ENCODE data around the gene MAD1L1. TPM values are rescaled to one million over a fixed set of nuclear protein-coding genes. Genes with fewer than 3 reads are reported as not detected.
A peak's percentile ranks its signal among the peaks of the same experiment; 100 is the strongest.

MAD1L1 gene
- polyA plus RNA-seq, 4 donors, result 12.3 to 21.7 (median 18.1) TPM

DNA sequence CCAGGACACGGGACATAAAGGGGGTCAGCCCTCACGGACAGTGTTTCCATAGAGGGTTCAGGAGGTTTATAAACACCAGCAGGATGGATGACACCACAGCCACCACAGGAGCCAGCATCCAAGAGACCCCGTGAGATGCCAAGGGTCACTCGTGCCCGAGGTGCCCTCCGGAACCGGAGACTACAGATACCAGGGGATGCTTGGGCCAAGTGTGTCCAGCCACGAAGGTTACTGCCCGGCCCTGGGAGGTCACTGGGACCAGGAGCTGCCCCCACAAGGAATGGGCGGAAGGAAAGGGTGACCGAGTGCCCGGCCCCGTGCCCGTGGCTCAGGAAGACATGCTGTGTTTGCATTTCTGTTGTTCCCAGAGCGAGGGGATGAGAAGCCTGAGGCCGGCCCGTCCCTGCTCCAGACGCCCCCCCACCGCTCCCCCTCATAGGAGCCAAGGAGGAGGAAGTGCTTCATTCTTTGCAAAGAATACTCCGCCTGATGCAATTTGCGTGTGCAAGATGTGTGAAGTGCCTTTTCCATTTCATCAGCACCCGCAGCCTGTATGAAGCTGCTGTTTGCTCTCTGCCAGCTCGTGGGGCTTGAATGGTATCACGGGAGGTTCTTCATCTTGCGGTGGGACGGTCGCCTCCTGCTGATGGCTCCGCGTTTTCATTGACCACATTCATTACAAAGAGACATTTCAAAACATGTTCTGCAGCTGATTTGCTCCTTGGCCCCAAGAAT lies 386.2 kb downstream of the MAD1L1 start:
- 93% methylated on average over 29 of the region's 29 CpGs for WGBS, 3 donors

DNA sequence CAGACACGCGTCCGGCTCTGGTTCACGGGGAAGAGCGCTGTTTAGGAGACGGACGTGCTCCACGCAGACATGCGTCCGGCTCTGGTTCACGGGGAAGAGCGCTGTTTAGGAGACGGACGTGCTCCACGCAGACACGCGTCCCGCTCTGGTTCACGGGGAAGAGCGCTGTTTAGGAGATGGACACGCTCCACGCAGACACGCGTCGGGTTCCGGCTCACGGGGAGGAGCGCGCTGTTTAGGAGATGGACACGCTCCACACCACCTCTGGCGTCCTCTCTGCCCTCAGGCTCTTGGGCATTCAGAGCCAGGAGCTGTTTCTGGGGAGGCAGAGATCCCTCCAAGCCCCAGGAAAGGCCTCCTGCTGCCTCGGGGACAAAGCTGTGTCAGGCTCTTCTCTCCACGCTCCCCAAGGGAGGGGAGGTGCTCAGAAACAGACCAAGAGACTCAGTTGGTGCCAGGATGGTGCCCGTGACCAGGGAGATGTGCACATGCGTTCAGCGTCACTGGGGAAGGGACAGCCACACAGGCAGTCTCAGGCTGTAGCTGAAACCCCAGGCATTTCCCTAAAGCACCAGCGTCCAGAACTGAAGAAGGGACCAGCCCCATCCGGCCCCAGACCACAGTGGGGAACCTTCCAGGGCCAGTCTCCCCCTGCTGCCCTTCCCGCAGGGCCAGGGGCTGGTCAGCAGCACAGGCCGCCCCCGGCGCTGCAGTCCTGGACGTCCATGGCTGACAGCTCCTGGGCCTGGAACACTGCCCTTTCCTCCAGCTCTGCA lies 387.0 kb downstream of the MAD1L1 start:
- no peak overlapping the region for H3K4me3 ChIP-seq (ENCODE audit: low read depth in 1 of 3, low read length in 3 of 3)
- H3K27me3 ChIP-seq (ENCODE audit: control insufficient read depth in 3 of 3, insufficient read depth in 3 of 3, low read length in 3 of 3), result no peaks in the 10 kb centered on the region
- WGBS, 3 donors, result 94 to 95% (median 94%) methylated on average over 31 to 43 of the region's 43 CpGs
- peaks cover 0 to 20% (median 0%) of the 10 kb centered on the region in 3 donors for H3K36me3 ChIP-seq (ENCODE audit: control insufficient read depth in 3 of 3, insufficient read depth in 2 of 3, low read depth in 1 of 3, low read length in 3 of 3)
- no peak for DNase-seq
- no peaks in the 10 kb centered on the region for H3K9me3 ChIP-seq (ENCODE audit: control insufficient read depth in 2 of 2, insufficient read depth in 1 of 2, low read depth in 1 of 2, low read length in 1 of 2)
- no peak overlapping the region for H3K27ac ChIP-seq (ENCODE audit: low read depth in 1 of 3, low read length in 2 of 3)
- FAIRE-seq, result no peak
- H3K4me1 ChIP-seq (ENCODE audit: control insufficient read depth in 3 of 3, insufficient read depth in 2 of 3, low read depth in 1 of 3, low read length in 2 of 3), result peaks cover 0 to 16% (median 0%) of the 10 kb centered on the region in 3 donors

More for the DNA sequence above, 386.2 kb downstream of the MAD1L1 start:
- Histone ChIP-seq H3K27ac (ENCODE audit: low read depth in 1 of 3, low read length in 2 of 3) (no peak overlapping the region), H3K27me3 (ENCODE audit: control insufficient read depth in 3 of 3, insufficient read depth in 3 of 3, low read length in 3 of 3) (no peaks in the 10 kb centered on the region), H3K4me1 (ENCODE audit: control insufficient read depth in 3 of 3, insufficient read depth in 2 of 3, low read depth in 1 of 3, low read length in 2 of 3) (peaks cover 0 to 15% (median 0%) of the 10 kb centered on the region in 3 donors), H3K36me3 (ENCODE audit: control insufficient read depth in 3 of 3, insufficient read depth in 2 of 3, low read depth in 1 of 3, low read length in 3 of 3) (peaks cover 0 to 20% (median 0%) of the 10 kb centered on the region in 3 donors), H3K4me3 (ENCODE audit: low read depth in 1 of 3, low read length in 3 of 3) (no peak overlapping the region), H3K9me3 (ENCODE audit: control insufficient read depth in 2 of 2, insufficient read depth in 1 of 2, low read depth in 1 of 2, low read length in 1 of 2) (no peaks in the 10 kb centered on the region)
- no peak for DNase-seq
- no peak for FAIRE-seq

DNA sequence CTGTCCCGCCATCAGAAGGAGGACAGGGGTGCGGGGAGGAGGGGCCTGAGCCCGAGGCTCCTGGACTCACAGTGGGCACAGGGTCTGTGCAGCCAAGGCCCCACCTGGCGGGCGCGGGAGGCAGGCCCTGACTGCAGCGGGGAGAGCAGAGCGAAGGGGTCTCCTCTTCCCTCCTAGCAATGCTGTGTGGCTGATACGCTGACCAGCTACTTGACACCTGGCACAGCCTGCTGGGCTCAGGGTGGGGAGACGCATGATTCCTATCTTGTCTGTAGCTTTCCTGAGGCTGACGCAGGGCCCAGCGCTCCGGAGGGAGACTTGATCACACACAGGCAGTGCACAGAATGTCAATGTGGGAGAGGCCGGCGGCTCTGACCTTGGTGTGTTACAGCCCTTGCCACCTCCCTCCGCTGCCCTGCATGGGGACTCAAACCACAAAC lies 387.8 kb downstream of the MAD1L1 start:
- WGBS, 3 donors, result 91 to 94% (median 93%) methylated on average over 15 to 16 of the region's 16 CpGs
- Histone ChIP-seq H3K27ac (ENCODE audit: low read depth in 1 of 3, low read length in 2 of 3) (no peak overlapping the region), H3K9me3 (ENCODE audit: control insufficient read depth in 2 of 2, insufficient read depth in 1 of 2, low read depth in 1 of 2, low read length in 1 of 2) (no peaks in the 10 kb centered on the region), H3K4me1 (ENCODE audit: control insufficient read depth in 3 of 3, insufficient read depth in 2 of 3, low read depth in 1 of 3, low read length in 2 of 3) (peaks cover 0 to 16% (median 0%) of the 10 kb centered on the region in 3 donors), H3K36me3 (ENCODE audit: control insufficient read depth in 3 of 3, insufficient read depth in 2 of 3, low read depth in 1 of 3, low read length in 3 of 3) (peaks cover 0 to 20% (median 0%) of the 10 kb centered on the region in 3 donors), H3K27me3 (ENCODE audit: control insufficient read depth in 3 of 3, insufficient read depth in 3 of 3, low read length in 3 of 3) (no peaks in the 10 kb centered on the region), H3K4me3 (ENCODE audit: low read depth in 1 of 3, low read length in 3 of 3) (no peak overlapping the region)
- DNase-seq (no peak), FAIRE-seq (no peak)

DNA sequence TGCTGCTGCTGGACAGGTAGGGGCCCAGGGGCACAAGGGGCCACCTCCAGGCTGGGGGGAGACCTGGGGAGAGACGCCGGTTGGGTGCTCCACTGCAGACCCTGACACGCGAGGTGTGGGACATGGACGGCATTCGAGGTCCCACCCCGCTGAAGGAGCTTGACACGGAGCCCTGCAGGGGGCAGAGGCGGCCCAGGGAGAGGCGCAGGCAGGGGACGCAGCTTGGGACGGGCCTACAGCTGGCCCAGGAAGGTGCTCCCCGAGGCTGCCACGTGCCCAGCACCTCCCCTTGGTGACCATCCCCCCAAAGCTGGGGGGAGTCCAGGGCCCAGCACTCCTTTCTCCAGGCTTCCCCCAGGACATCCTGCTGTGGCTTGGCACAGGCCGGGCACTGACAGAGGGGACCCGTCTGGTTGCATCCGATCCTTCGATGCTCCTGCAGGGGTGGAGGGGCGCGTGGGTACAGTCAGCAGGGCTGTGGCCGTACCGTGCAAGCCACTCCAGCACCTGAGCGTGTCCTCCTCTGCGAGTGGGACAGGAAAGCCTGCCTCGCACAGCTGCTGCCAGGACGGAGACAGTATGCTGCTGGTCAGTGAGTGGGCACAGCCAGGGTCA lies 388.3 kb downstream of the MAD1L1 start:
- Histone ChIP-seq H3K4me1 (ENCODE audit: control insufficient read depth in 3 of 3, insufficient read depth in 2 of 3, low read depth in 1 of 3, low read length in 2 of 3) (peaks cover 0 to 16% (median 0%) of the 10 kb centered on the region in 3 donors), H3K4me3 (ENCODE audit: low read depth in 1 of 3, low read length in 3 of 3) (no peak overlapping the region), H3K36me3 (ENCODE audit: control insufficient read depth in 3 of 3, insufficient read depth in 2 of 3, low read depth in 1 of 3, low read length in 3 of 3) (peaks cover 0 to 20% (median 0%) of the 10 kb centered on the region in 3 donors), H3K27me3 (ENCODE audit: control insufficient read depth in 3 of 3, insufficient read depth in 3 of 3, low read length in 3 of 3) (no peaks in the 10 kb centered on the region), H3K9me3 (ENCODE audit: control insufficient read depth in 2 of 2, insufficient read depth in 1 of 2, low read depth in 1 of 2, low read length in 1 of 2) (no peaks in the 10 kb centered on the region), H3K27ac (ENCODE audit: low read depth in 1 of 3, low read length in 2 of 3) (no peak overlapping the region)
- FAIRE-seq (no peak), DNase-seq (no peak)
- WGBS, 3 donors, result 88 to 93% (median 93%) methylated on average over 21 to 26 of the region's 26 CpGs

DNA sequence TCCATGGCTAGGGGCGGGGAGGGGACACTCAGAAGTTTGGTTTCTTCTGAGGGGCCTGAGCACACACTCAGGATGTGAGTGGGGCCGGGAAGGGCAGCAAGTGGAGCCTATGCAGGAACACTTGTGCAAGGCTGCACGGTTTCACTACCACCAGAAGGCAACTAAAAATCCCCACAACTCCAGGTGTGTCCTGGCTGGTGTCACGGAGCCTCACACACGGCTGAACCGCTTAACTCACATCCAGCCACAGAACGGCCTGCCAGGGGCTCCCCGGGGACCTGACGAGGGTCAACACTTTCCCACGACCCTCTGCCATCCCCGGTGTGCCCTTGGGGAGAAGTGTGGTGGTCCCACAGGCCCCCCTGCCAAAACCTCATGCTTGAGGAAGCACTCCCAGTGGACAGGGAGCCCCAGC lies 388.8 kb downstream of the MAD1L1 start:
- Histone ChIP-seq H3K27ac (ENCODE audit: low read depth in 1 of 3, low read length in 2 of 3) (no peak overlapping the region), H3K9me3 (ENCODE audit: control insufficient read depth in 2 of 2, insufficient read depth in 1 of 2, low read depth in 1 of 2, low read length in 1 of 2) (no peaks in the 10 kb centered on the region), H3K4me3 (ENCODE audit: low read depth in 1 of 3, low read length in 3 of 3) (no peak overlapping the region), H3K27me3 (ENCODE audit: control insufficient read depth in 3 of 3, insufficient read depth in 3 of 3, low read length in 3 of 3) (no peaks in the 10 kb centered on the region), H3K4me1 (ENCODE audit: control insufficient read depth in 3 of 3, insufficient read depth in 2 of 3, low read depth in 1 of 3, low read length in 2 of 3) (peaks cover 0 to 16% (median 0%) of the 10 kb centered on the region in 3 donors), H3K36me3 (ENCODE audit: control insufficient read depth in 3 of 3, insufficient read depth in 2 of 3, low read depth in 1 of 3, low read length in 3 of 3) (peaks cover 0 to 20% (median 0%) of the 10 kb centered on the region in 3 donors)
- DNase-seq (no peak), FAIRE-seq (no peak)
- 76 to 81% (median 78%) methylated on average over 10 to 11 of the region's 11 CpGs for WGBS, 3 donors

DNA sequence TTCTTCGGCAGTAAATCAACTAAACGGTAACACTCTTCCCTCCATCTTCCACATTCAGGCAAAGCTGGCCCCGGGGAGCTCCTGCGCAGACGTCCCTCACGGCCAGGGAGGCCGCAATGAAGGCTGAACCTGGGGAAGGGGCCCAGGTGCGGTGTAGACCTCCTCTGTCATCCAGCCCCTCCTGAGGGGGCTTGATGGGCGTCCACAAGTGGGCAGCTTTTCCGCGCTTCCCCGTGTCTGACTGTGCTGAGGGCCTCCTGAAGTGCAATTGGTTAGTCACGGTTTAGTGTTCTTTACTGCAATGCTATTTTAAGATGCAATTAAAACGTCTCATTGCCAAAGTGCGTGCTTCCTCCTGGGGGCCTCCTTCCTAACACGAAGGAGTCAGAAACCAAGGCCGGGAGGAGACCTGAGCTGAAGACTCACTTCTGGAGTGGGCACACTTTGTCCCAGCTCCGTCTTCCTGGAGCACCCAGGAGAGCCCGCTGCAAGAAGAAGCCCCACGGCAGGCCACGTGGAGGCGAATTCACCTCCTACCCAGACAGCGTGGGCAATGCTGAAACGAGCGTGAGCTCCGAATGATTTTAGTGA lies 389.4 kb downstream of the MAD1L1 start:
- H3K27me3 ChIP-seq (ENCODE audit: control insufficient read depth in 3 of 3, insufficient read depth in 3 of 3, low read length in 3 of 3), result no peaks in the 10 kb centered on the region
- no peak overlapping the region for H3K4me3 ChIP-seq (ENCODE audit: low read depth in 1 of 3, low read length in 3 of 3)
- WGBS, 3 donors, result 84 to 94% (median 92%) methylated on average over 26 of the region's 26 CpGs
- peaks cover 0 to 20% (median 0%) of the 10 kb centered on the region in 3 donors for H3K36me3 ChIP-seq (ENCODE audit: control insufficient read depth in 3 of 3, insufficient read depth in 2 of 3, low read depth in 1 of 3, low read length in 3 of 3)
- H3K27ac ChIP-seq (ENCODE audit: low read depth in 1 of 3, low read length in 2 of 3), result no peak overlapping the region
- no peaks in the 10 kb centered on the region for H3K9me3 ChIP-seq (ENCODE audit: control insufficient read depth in 2 of 2, insufficient read depth in 1 of 2, low read depth in 1 of 2, low read length in 1 of 2)
- no peak for FAIRE-seq
- H3K4me1 ChIP-seq (ENCODE audit: control insufficient read depth in 3 of 3, insufficient read depth in 2 of 3, low read depth in 1 of 3, low read length in 2 of 3), result peaks cover 0 to 16% (median 0%) of the 10 kb centered on the region in 3 donors
- no peak for DNase-seq

DNA sequence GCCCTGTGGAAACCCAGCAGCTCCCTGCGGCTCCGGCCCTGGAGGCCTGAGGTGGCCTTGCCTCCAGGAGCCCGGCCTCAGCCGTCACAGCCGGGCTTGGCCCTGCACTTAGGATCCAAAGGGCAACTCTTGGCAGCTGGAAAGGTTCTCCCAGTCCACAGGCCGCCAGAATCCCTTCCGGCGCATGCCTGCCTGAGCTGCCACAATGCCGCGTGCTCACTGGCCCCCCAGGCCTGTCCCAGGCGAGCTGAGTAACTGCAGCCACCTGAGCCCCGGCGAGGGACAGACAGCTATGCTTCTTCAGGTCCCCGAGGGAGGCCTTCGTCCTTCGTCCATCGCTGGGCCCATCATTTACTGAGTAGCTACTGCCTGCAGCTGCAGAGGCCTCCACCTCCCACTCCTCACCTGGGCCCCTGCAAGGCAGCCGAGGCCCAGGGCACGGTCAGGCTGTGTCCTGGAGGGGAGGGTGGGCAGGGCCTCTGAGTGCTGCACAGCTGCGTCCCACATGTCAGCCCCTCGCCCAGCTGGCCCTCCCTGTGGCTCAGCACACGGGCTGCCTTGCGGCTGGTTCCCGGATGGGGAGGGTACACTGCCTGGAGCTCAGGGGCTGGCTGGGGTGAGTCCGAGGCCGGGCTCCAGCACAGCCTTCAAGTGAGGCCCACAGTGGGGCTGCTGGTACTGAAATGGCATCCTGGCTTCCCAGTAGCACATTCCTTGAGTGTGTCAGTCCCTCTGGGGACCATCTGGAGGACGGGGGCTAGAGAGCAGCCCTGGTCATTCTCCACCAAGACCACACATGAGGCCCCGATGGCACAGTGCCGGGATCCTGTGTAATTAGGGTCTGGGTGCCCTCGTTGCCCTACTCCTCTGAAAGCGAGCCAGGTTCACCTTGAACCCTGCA lies 390.2 kb downstream of the MAD1L1 start:
- no peak for FAIRE-seq
- H3K9me3 ChIP-seq (ENCODE audit: control insufficient read depth in 2 of 2, insufficient read depth in 1 of 2, low read depth in 1 of 2, low read length in 1 of 2), result no peaks in the 10 kb centered on the region
- peak overlapping the region in 1 of 3 donors; percentile 69 for H3K27ac ChIP-seq (ENCODE audit: low read depth in 1 of 3, low read length in 2 of 3)
- DNase-seq, result peak; percentile 87 to 88
- no peak overlapping the region for H3K4me3 ChIP-seq (ENCODE audit: low read depth in 1 of 3, low read length in 3 of 3)
- H3K36me3 ChIP-seq (ENCODE audit: control insufficient read depth in 3 of 3, insufficient read depth in 2 of 3, low read depth in 1 of 3, low read length in 3 of 3), result peaks cover 0 to 15% (median 0%) of the 10 kb centered on the region in 3 donors
- WGBS, 3 donors, result 55 to 75% (median 62%) methylated on average over 31 of the region's 31 CpGs
- no peaks in the 10 kb centered on the region for H3K27me3 ChIP-seq (ENCODE audit: control insufficient read depth in 3 of 3, insufficient read depth in 3 of 3, low read length in 3 of 3)
- peaks cover 0 to 16% (median 0%) of the 10 kb centered on the region in 3 donors for H3K4me1 ChIP-seq (ENCODE audit: control insufficient read depth in 3 of 3, insufficient read depth in 2 of 3, low read depth in 1 of 3, low read length in 2 of 3)
